ENCODE measurements around the gene STYXL1.

STYXL1 gene

DNA sequence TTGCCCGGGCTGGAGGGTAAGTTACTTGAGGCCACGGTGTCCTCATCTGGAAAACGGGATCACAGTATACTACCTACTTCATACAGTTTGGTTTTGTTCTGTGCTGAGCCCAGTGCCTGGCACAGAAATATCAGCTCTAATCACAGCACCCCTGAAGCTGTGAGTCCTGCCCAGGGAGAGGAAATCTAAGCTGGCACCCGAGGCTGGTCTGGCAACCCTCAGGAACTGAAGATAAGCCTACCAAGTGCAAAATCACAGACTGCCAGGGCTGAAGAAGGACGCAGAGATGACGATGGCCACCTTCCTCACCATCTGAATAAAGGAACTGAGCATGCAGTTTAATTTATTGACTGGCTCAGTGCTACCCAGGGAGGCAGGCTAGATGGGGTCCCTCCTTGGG is 45.7 kb downstream of the STYXL1 start:
- no peak overlapping the region for H3K4me2 ChIP-seq (ENCODE audit: low read length)
- peaks cover 39% of the 10 kb centered on the region for H3K36me3 ChIP-seq (ENCODE audit: control insufficient read depth, low read length)
- TF ChIP-seq EZH2phosphoT487 (IDR thresholded peaks at IDR 0.05; ENCODE audit: borderline replicate concordance, low read length), result no peak
- TF ChIP-seq, protein P1, sequence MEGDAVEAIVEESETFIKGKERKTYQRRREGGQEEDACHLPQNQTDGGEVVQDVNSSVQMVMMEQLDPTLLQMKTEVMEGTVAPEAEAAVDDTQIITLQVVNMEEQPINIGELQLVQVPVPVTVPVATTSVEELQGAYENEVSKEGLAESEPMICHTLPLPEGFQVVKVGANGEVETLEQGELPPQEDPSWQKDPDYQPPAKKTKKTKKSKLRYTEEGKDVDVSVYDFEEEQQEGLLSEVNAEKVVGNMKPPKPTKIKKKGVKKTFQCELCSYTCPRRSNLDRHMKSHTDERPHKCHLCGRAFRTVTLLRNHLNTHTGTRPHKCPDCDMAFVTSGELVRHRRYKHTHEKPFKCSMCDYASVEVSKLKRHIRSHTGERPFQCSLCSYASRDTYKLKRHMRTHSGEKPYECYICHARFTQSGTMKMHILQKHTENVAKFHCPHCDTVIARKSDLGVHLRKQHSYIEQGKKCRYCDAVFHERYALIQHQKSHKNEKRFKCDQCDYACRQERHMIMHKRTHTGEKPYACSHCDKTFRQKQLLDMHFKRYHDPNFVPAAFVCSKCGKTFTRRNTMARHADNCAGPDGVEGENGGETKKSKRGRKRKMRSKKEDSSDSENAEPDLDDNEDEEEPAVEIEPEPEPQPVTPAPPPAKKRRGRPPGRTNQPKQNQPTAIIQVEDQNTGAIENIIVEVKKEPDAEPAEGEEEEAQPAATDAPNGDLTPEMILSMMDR (IDR thresholded peaks at IDR 0.05; ENCODE audit: low read depth, low read length, poor library complexity, severe bottlenecking), result no peak
- H3K27ac ChIP-seq (ENCODE audit: low read depth, low read length), result no peak overlapping the region
- peaks cover 5% of the 10 kb centered on the region for H3K4me1 ChIP-seq (ENCODE audit: control insufficient read depth, low read length)
- H3K9me2 ChIP-seq (replicated peaks; ENCODE audit: control insufficient read depth, low read length), result no peaks in the 10 kb centered on the region
- no peak overlapping the region for H3K4me3 ChIP-seq (ENCODE audit: low read length)
- peaks cover 3% of the 10 kb centered on the region; the same call in 1 of the 2 replicates for H3F3A ChIP-seq (ENCODE audit: control insufficient read depth, insufficient read depth)
- no peaks in the 10 kb centered on the region for H3K27me3 ChIP-seq (ENCODE audit: control insufficient read depth, low read length)
- no peaks in the 10 kb centered on the region for H3K79me2 ChIP-seq (ENCODE audit: control insufficient read depth, low read length)
- no peaks in the 10 kb centered on the region for H4K20me1 ChIP-seq (ENCODE audit: control insufficient read depth, insufficient read depth, low read depth, low read length)
- H3K9me3 ChIP-seq (ENCODE audit: control insufficient read depth, insufficient read depth, low read length), result no peaks in the 10 kb centered on the region

DNA sequence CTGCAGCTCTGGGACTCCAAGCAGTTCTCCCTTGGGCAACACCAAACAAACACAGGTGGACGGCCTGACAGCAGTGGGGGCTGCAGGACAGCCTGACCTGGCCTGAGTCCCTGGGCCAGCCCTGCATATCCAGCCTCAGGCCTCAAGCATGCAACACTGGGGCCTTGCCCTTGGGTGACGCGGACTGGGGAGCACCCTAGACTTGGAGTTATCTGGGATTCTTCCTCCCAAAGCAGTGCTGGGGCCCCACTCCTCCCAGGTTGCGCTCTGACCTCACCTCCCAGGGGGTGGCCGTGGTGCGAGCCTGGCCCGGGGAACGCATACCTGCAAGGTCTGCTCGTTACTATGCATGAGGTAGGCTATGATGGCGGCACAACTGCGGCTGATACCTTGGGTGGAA is 47.2 kb downstream of the STYXL1 start:
- peaks cover 48% of the 10 kb centered on the region for H3K36me3 ChIP-seq (ENCODE audit: control insufficient read depth, low read length)
- no peak for TF ChIP-seq EZH2phosphoT487 (IDR thresholded peaks at IDR 0.05; ENCODE audit: borderline replicate concordance, low read length)
- TF ChIP-seq, protein P1 (IDR thresholded peaks at IDR 0.05; ENCODE audit: low read depth, low read length, poor library complexity, severe bottlenecking), result no peak
- no peaks in the 10 kb centered on the region for H3K9me3 ChIP-seq (ENCODE audit: control insufficient read depth, insufficient read depth, low read length)
- no peaks in the 10 kb centered on the region for H4K20me1 ChIP-seq (ENCODE audit: control insufficient read depth, insufficient read depth, low read depth, low read length)
- no peak overlapping the region for H3K27ac ChIP-seq (ENCODE audit: low read depth, low read length)
- no peak overlapping the region for H3K4me3 ChIP-seq (ENCODE audit: low read length)
- no peaks in the 10 kb centered on the region for H3K27me3 ChIP-seq (ENCODE audit: control insufficient read depth, low read length)
- no peak overlapping the region for H3K4me2 ChIP-seq (ENCODE audit: low read length)
- H3F3A ChIP-seq (ENCODE audit: control insufficient read depth, insufficient read depth), result peaks cover 3% of the 10 kb centered on the region; the same call in 1 of the 2 replicates
- peaks cover 8% of the 10 kb centered on the region for H3K4me1 ChIP-seq (ENCODE audit: control insufficient read depth, low read length)
- no peaks in the 10 kb centered on the region for H3K9me2 ChIP-seq (replicated peaks; ENCODE audit: control insufficient read depth, low read length)
- H3K79me2 ChIP-seq (ENCODE audit: control insufficient read depth, low read length), result no peaks in the 10 kb centered on the region

GRCh38 chr7:75998038-75998437 is 49.8 kb downstream of the STYXL1 start:
- Histone ChIP-seq H3K4me3 (ENCODE audit: low read length) (no peak overlapping the region), H3K27me3 (ENCODE audit: control insufficient read depth, low read length) (no peaks in the 10 kb centered on the region), H3F3A (ENCODE audit: control insufficient read depth, insufficient read depth) (peaks cover 3% of the 10 kb centered on the region; the same call in 1 of the 2 replicates), H3K27ac (ENCODE audit: low read depth, low read length) (no peak overlapping the region), H3K36me3 (ENCODE audit: control insufficient read depth, low read length) (peaks cover 39% of the 10 kb centered on the region), H3K9me3 (ENCODE audit: control insufficient read depth, insufficient read depth, low read length) (no peaks in the 10 kb centered on the region), H3K4me2 (ENCODE audit: low read length) (no peak overlapping the region), H3K79me2 (ENCODE audit: control insufficient read depth, low read length) (no peaks in the 10 kb centered on the region), H3K9me2 (replicated peaks; ENCODE audit: control insufficient read depth, low read length) (no peaks in the 10 kb centered on the region), H4K20me1 (ENCODE audit: control insufficient read depth, insufficient read depth, low read depth, low read length) (no peaks in the 10 kb centered on the region), H3K4me1 (ENCODE audit: control insufficient read depth, low read length) (peaks cover 18% of the 10 kb centered on the region)
- no peak for TF ChIP-seq EZH2phosphoT487 (IDR thresholded peaks at IDR 0.05; ENCODE audit: borderline replicate concordance, low read length)
- TF ChIP-seq, protein P1 (IDR thresholded peaks at IDR 0.05; ENCODE audit: low read depth, low read length, poor library complexity, severe bottlenecking), result no peak
